Lung (tissue), 12 donors: ENCODE data around the gene RTL1. TPM values are rescaled to one million over a fixed set of nuclear protein-coding genes. Genes with fewer than 3 reads are reported as not detected.

Experiments
- ATAC-seq: fragments of 200-7000 bp; cut with Tn5 transposase; one replicate; pipeline ENCODE4 v1.9.1; 2020; ENCODE audit warnings: moderate number of reproducible peaks; ENCODE audit not compliant: insufficient read depth, low FRiP score
- DNase-seq, 3 donors: peaks; one replicate each; pipeline ENCODE4 v3.0.0-alpha.2; 2013 to 2017
- H3K27ac ChIP-seq, 2 donors: one replicate each; pipeline ENCODE4 v1.5.1; 2013; ENCODE audit warnings: mild to moderate bottlenecking in 2 of 2, moderate library complexity in 2 of 2, control low read depth in 1 of 2, inconsistent platforms in 1 of 2, low read depth in 1 of 2, low read length in 1 of 2
- H3K27me3 ChIP-seq, 3 donors: one replicate each; pipeline ENCODE4 v1.5.1; 2013; ENCODE audit warnings: low read length in 2 of 3; ENCODE audit not compliant: control insufficient read depth in 3 of 3, insufficient read depth in 3 of 3
- H3K36me3 ChIP-seq, 4 donors: one replicate each; pipeline ENCODE4 v1.5.1; 2013; ENCODE audit warnings: low read length in 4 of 4, mild to moderate bottlenecking in 1 of 4, moderate library complexity in 1 of 4; ENCODE audit not compliant: control insufficient read depth in 4 of 4, insufficient read depth in 4 of 4
- H3K4me1 ChIP-seq, 5 donors: one replicate each; pipeline ENCODE4 v1.5.1; 2013; ENCODE audit warnings: low read length in 5 of 5, mild to moderate bottlenecking in 2 of 5, moderate library complexity in 1 of 5; ENCODE audit not compliant: control insufficient read depth in 5 of 5, insufficient read depth in 5 of 5
- H3K4me3 ChIP-seq: one replicate; pipeline ENCODE4 v1.5.1; 2013; ENCODE audit warnings: mild to moderate bottlenecking, control low read depth, moderate library complexity
- H3K9ac ChIP-seq, 2 donors: one replicate each; pipeline ENCODE4 v1.5.1; 2013; ENCODE audit warnings: low read length in 2 of 2, control low read depth in 1 of 2; ENCODE audit not compliant: insufficient read depth in 1 of 2
- H3K9me3 ChIP-seq, 4 donors: one replicate each; pipeline ENCODE4 v1.5.1; 2013; ENCODE audit warnings: low read length in 3 of 4, mild to moderate bottlenecking in 1 of 4, moderate library complexity in 1 of 4; ENCODE audit not compliant: control insufficient read depth in 4 of 4, insufficient read depth in 3 of 4
- CTCF ChIP-seq: IDR thresholded peaks from 2 replicates; pipeline ENCODE4 v1.5.1; 2012; ENCODE audit warnings: mild to moderate bottlenecking; ENCODE audit errors: control extremely low read depth, extremely low read depth
- WGBS, 2 donors: extraction: QIAGEN DNeasy Blood & Tissue Kit; methylation state at CpG; one replicate each; pipeline ENCODE4 v1.1.7; 2013; 5-methylcytosine and 5-hydroxymethylcytosine counted together
- polyA plus RNA-seq, 2 donors: library from polyadenylated mRNA; stranded (reverse); fragments of 200-250 nt; gene quantifications; one replicate each; pipeline ENCODE4 v1.2.1, GENCODE V29; 2013
- total RNA-seq, 2 donors: library from RNA; depleted of rRNA in 1 of 2; stranded (reverse); fragments of >200 nt in 1 of 2; gene quantifications; one replicate each; pipeline ENCODE4 v1.2.1, GENCODE V29; 2014 to 2021
- donor health status: control.
- donor health status: control.
- donor health status: Bipolar disorder and iron deficiency.
- donor health status: healthy.
- donor health status: DM: yes; HTN: yes; CAD: no.

Gene RTL1
- total and polyA plus RNA-seq, 4 donors: 0.02 to 0.09 TPM; not detected in 2

GRCh38 chr14:100841761-100842403 is 61.6 kb downstream of the RTL1 start:
- DNase-seq: no peak
- H3K9me3 ChIP-seq: no peaks in the 10 kb centered on the region
- peaks cover 0 to 7% (median 0%) of the 10 kb centered on the region in 4 donors for H3K36me3 ChIP-seq
- no peak for TF ChIP-seq CTCF
- no peak overlapping the region for H3K9ac ChIP-seq
- peaks cover 0 to 4% (median 0%) of the 10 kb centered on the region in 3 donors for H3K27me3 ChIP-seq
- peaks cover 0 to 28% (median 0%) of the 10 kb centered on the region in 5 donors for H3K4me1 ChIP-seq
- no peak overlapping the region for H3K4me3 ChIP-seq
- 55 to 76% methylated on average over 15 of the region's 15 CpGs for WGBS, 2 donors
- no peak overlapping the region for H3K27ac ChIP-seq
- no peak for ATAC-seq

GRCh38 chr14:100841066-100841760 is 62.3 kb downstream of the RTL1 start:
- no peak overlapping the region for H3K9ac ChIP-seq
- H3K4me1 ChIP-seq: peaks cover 0 to 28% (median 0%) of the 10 kb centered on the region in 5 donors
- no peaks in the 10 kb centered on the region for H3K9me3 ChIP-seq
- no peak overlapping the region for H3K27ac ChIP-seq
- TF ChIP-seq CTCF: no peak
- no peak for DNase-seq
- H3K27me3 ChIP-seq: no peaks in the 10 kb centered on the region
- no peak overlapping the region for H3K4me3 ChIP-seq
- WGBS, 2 donors: 90 to 97% methylated on average over 21 of the region's 21 CpGs
- H3K36me3 ChIP-seq: peaks cover 0 to 4% (median 0%) of the 10 kb centered on the region in 4 donors
- no peak for ATAC-seq

GRCh38 chr14:100840286-100841065 is 63.0 kb downstream of the RTL1 start:
- Histone ChIP-seq H3K4me1 (peaks cover 0 to 28% (median 0%) of the 10 kb centered on the region in 5 donors), H3K9ac (no peak overlapping the region), H3K27me3 (no peaks in the 10 kb centered on the region), H3K4me3 (no peak overlapping the region), H3K27ac (no peak overlapping the region), H3K9me3 (no peaks in the 10 kb centered on the region), H3K36me3 (peaks cover 0 to 3% (median 0%) of the 10 kb centered on the region in 4 donors)
- DNase-seq: no peak
- TF ChIP-seq CTCF: no peak
- 88 to 94% methylated on average over 21 of the region's 21 CpGs for WGBS, 2 donors
- no peak for ATAC-seq
